Activated effector memory CD4-positive, alpha-beta T cell treated with anti-CD3 and anti-CD28 coated beads, Interleukin-2, amount 50 U/mL, for 16 hours (primary cell): ENCODE data around the gene RPL10A.
"Not testable (repeated sequence)": the region's sequence is repeated elsewhere in the genome, so short reads cannot be mapped to it uniquely, and the experiment has no call there.

Experiments
- DNase-seq: peaks from one replicate; pipeline ENCODE4 v3.0.0-alpha.2; 2020

Gene RPL10A

GRCh38 chr6:35468181-35468979 lies at the start of gene RPL10A:
TSS of gene RPL10A (plus strand) at chr6:35468401. CDS start at chr6:35468435, 34 bp downstream.
- peak; percentile 98 for DNase-seq

GRCh38 chr6:35419417-35419816 lies 48.8 kb upstream of the RPL10A start:
- no peak for DNase-seq

- DNase-seq, result no peak
Observed at GRCh38 chr6:35419961-35420360, 48.2 kb upstream of the RPL10A start.

GRCh38 chr6:35425284-35425683 lies 42.9 kb upstream of the RPL10A start:
- DNase-seq, result no peak

GRCh38 chr6:35426074-35426473 lies 42.1 kb upstream of the RPL10A start:
- DNase-seq, result no peak

- no peak for DNase-seq
Observed at GRCh38 chr6:35427435-35427834, 40.8 kb upstream of the RPL10A start.

- DNase-seq, result no peak
Observed at GRCh38 chr6:35427851-35428321, 40.3 kb upstream of the RPL10A start.

- DNase-seq, result no peak
Observed at GRCh38 chr6:35428421-35429149, 39.6 kb upstream of the RPL10A start.

- DNase-seq, result no peak
Observed at GRCh38 chr6:35429463-35429862, 38.7 kb upstream of the RPL10A start.

- DNase-seq, result no peak
Observed at GRCh38 chr6:35432291-35432690, 35.9 kb upstream of the RPL10A start.

GRCh38 chr6:35432702-35433101 lies 35.5 kb upstream of the RPL10A start:
- DNase-seq, result not testable (repeated sequence)

- no peak for DNase-seq
Observed at GRCh38 chr6:35435074-35435837, 32.9 kb upstream of the RPL10A start.

GRCh38 chr6:35436071-35436857 lies 31.9 kb upstream of the RPL10A start:
- no peak for DNase-seq

GRCh38 chr6:35438378-35439065 lies 29.7 kb upstream of the RPL10A start:
- DNase-seq, result not testable (repeated sequence)

GRCh38 chr6:35439308-35439707 lies 28.9 kb upstream of the RPL10A start:
- no peak for DNase-seq

GRCh38 chr6:35441205-35441604 lies 27.0 kb upstream of the RPL10A start:
- DNase-seq, result no peak

- no peak for DNase-seq
Observed at GRCh38 chr6:35441642-35442041, 26.6 kb upstream of the RPL10A start.

GRCh38 chr6:35442693-35443092 lies 25.5 kb upstream of the RPL10A start:
- DNase-seq, result no peak

- no peak for DNase-seq
Observed at GRCh38 chr6:35443341-35444030, 24.7 kb upstream of the RPL10A start.

GRCh38 chr6:35445691-35446090 lies 22.5 kb upstream of the RPL10A start:
- no peak for DNase-seq

- no peak for DNase-seq
Observed at GRCh38 chr6:35448191-35448590, 20.0 kb upstream of the RPL10A start.
